ENCODE results near the gene COL4A4. TPM values are rescaled to one million over a fixed set of nuclear protein-coding genes. Genes with fewer than 3 reads are reported as not detected.

Gene COL4A4
- total RNA-seq, 2 experiments from 2014 or later: not detected

- POLR2A ChIA-PET: no interaction called here
- CTCF ChIA-PET: no interaction called here
These were observed 207.3 kb downstream of the COL4A4 start for GRCh38 chr2:226956659-226957058.

- POLR2A ChIA-PET: no interaction called here
- CTCF ChIA-PET: no interaction called here
These were observed 210.2 kb downstream of the COL4A4 start for GRCh38 chr2:226953826-226954225.

- ChIA-PET POLR2A (no interaction called here), CTCF (no interaction called here)
These were observed 210.8 kb downstream of the COL4A4 start for GRCh38 chr2:226953206-226953605.

Other genes with a start within 250 kb of the COL4A4 start
- gene COL4A3, start 419 bp upstream of the COL4A4 start, total RNA-seq: not detected
- gene MFF, start 161.0 kb upstream of the COL4A4 start, total RNA-seq: 10 to 100 TPM; 68.8 to 69.5 TPM
- gene TM4SF20, start 215.1 kb upstream of the COL4A4 start, total RNA-seq: not detected
- not detected for gene SCYGR1, start 223.7 kb upstream of the COL4A4 start, total RNA-seq

Measured in activated CD8-positive, alpha-beta memory T cell treated with anti-CD3 and anti-CD28 coated beads for 36 hours (primary cell).